AG04450 (cell line): ENCODE measurements around the gene TIE1. TPM values are rescaled to one million over a fixed set of nuclear protein-coding genes. Genes with fewer than 3 reads are reported as not detected.
A peak's percentile ranks its signal among the peaks of the same experiment; 100 is the strongest.

ENCODE experiments used
- CTCF ChIA-PET: fragments of 300-600, 350-600 bp; formaldehyde crosslinking; extraction: SDS; loops from one replicate; lab custom pipeline; 2022; ENCODE audit warnings: antibody characterized with exemption, inconsistent platforms; lab: Charles Lee
- POLR2A ChIA-PET: fragments of 350-600 bp; formaldehyde crosslinking; extraction: SDS; loops from one replicate; lab custom pipeline; 2021; ENCODE audit warnings: antibody characterized with exemption, inconsistent platforms; lab: Yijun Ruan, JAX
- DNase-seq: peaks from one replicate; pipeline ENCODE4 v3.0.0-alpha.2; 2011; ENCODE audit warnings: low read depth, low spot score
- H3K27ac ChIP-seq: one replicate; pipeline ENCODE4 v1.5.1; 2012; ENCODE audit warnings: low read depth, low read length, control low read depth
- H3K27me3 ChIP-seq: one replicate; pipeline ENCODE4 v1.6.0; 2012; ENCODE audit warnings: low read length; ENCODE audit not compliant: control insufficient read depth, insufficient read depth
- H3K4me3 ChIP-seq: 2 replicates; pipeline ENCODE4 v1.5.1; 2011; ENCODE audit warnings: mild to moderate bottlenecking, low read depth, low read length, control low read depth
- H3K9me3 ChIP-seq: 2 replicates; pipeline ENCODE4 v1.5.1; 2012; ENCODE audit warnings: low read length; ENCODE audit not compliant: control insufficient read depth, insufficient read depth
- CTCF ChIP-seq: IDR thresholded peaks from 2 replicates; pipeline ENCODE4 v1.5.1; 2011; ENCODE audit warnings: low read depth, low read length, control low read depth, inconsistent platforms
- polyA plus RNA-seq: library from polyadenylated mRNA; depleted of rRNA; stranded (reverse); fragments of >200 nt; gene quantifications from 2 replicates; pipeline ENCODE4 v1.2.3, GENCODE V29; 2011

Gene TIE1
- polyA plus RNA-seq, 1 experiment = 0.76 TPM

- no peaks in the 10 kb centered on the region for H3K27me3 ChIP-seq
- no peak for TF ChIP-seq CTCF
- no peak overlapping the region for H3K4me3 ChIP-seq
- POLR2A ChIA-PET = no interaction called here
- DNase-seq = no peak
- no peaks in the 10 kb centered on the region for H3K9me3 ChIP-seq
- H3K27ac ChIP-seq = no peak overlapping the region
- CTCF ChIA-PET = no interaction called here
Measured at GRCh38 chr1:43298055-43298454, 2.7 kb upstream of the TIE1 start.

GRCh38 chr1:43299101-43299500 is 1.7 kb upstream of the TIE1 start:
- no peak for TF ChIP-seq CTCF
- Histone ChIP-seq H3K4me3 (no peak overlapping the region), H3K27ac (no peak overlapping the region), H3K27me3 (no peaks in the 10 kb centered on the region), H3K9me3 (no peaks in the 10 kb centered on the region)
- DNase-seq = no peak
- ChIA-PET CTCF (no interaction called here), POLR2A (no interaction called here)

DNA sequence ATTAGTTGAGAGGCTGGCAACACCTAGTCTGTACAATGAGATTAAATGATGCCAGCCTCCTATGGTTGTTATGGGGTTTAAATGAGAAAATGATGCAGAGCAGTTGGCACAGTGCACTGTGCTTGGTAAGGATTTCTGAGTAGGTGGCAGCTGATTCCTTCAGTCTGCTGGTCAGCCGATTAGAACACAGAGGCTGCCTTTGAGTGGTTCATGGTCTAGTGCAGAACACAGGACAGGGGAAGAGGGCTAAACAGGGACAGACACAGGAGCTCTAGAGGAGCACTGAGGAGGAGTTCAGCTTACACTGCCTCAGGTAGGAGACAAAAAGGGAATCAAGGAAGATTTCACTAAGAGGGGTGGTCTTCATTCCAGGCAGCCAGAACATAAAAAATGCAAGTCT is 1.4 kb downstream of the TIE1 start:
- CTCF ChIA-PET = interaction anchor here (0.6 kb wide), 1 partner anchor 349 kb away, joined by 3 read pairs; no protein-coding TSS in a partner anchor
- no peak for TF ChIP-seq CTCF
- no peak overlapping the region for H3K27ac ChIP-seq
- DNase-seq = no peak
- H3K4me3 ChIP-seq = no peak overlapping the region
- peaks cover 3% of the 10 kb centered on the region for H3K27me3 ChIP-seq
- POLR2A ChIA-PET = no interaction called here
- no peaks in the 10 kb centered on the region for H3K9me3 ChIP-seq

- Histone ChIP-seq H3K9me3 (no peaks in the 10 kb centered on the region), H3K27me3 (peaks cover 3% of the 10 kb centered on the region), H3K4me3 (no peak overlapping the region), H3K27ac (peak overlapping the region; percentile 31)
- no peak for TF ChIP-seq CTCF
- CTCF ChIA-PET = no interaction called here
- POLR2A ChIA-PET = no interaction called here
- DNase-seq = no peak
Measured at GRCh38 chr1:43302721-43303470, 2.1 kb downstream of the TIE1 start.

DNA sequence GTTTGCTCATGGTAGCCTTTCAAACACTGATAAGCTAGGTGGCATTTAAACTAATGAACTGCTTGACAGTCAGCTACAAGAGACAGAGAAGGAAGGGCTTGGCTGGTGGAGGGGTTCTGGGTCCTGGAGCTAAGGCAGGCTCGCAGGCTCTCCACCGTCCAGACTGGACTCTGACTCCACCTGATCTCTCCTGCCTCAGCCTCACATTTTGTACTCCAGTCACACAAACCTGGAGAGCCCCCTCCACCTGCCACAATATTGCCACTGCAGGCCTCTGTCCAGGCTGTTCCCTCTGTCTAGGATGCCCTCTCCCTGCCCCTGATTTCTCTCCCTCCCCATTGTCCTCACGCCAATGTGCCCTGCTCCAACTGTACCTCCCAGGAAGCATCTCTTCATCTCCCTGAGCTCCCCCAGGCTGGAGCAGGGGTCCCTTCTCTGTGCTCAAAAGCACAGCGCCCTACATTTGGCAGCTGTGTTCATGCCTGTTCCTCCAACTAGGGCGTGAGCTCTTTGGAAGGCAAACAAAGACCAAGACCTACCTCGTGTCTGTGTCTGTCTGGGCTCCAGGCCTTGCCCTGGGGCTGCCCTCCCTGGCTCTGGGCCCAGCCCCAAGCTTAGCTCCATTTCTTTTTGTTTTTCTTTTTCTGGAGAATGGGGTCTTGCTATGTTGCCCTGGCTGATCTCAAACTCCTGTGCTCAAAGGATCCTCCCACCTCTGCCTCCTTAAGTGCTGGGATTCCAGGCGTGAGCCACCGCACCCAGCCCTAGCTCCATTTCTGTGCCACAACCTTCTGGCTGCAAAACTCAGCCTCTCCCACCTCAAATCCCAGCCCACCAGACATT is 2.9 kb downstream of the TIE1 start:
- H3K9me3 ChIP-seq = no peaks in the 10 kb centered on the region
- peaks cover 3% of the 10 kb centered on the region for H3K27me3 ChIP-seq
- TF ChIP-seq CTCF = no peak
- POLR2A ChIA-PET = interaction anchor here (0.7 kb wide), 1 partner anchor 135 kb away, joined by 3 read pairs; no protein-coding TSS in a partner anchor
- CTCF ChIA-PET = no interaction called here
- no peak overlapping the region for H3K4me3 ChIP-seq
- DNase-seq = no peak
- H3K27ac ChIP-seq = peak overlapping the region; percentile 31
